HepG2 (cell line): ENCODE data around the gene CD96. TPM values are rescaled to one million over a fixed set of nuclear protein-coding genes. Genes with fewer than 3 reads are reported as not detected.
A peak's percentile ranks its signal among the peaks of the same experiment; 100 is the strongest.

ENCODE experiments used
- ATAC-seq: fragments of 200-7000 bp; cut with Tn5 transposase; 3 replicates; pipeline ENCODE4 v1.9.1; 2020; ENCODE audit warnings: mild to moderate bottlenecking, moderate library complexity
- BruUV-seq: library from RNA; stranded (reverse); fragments of 400-500 nt; replicated peaks from 2 replicates; lab custom pipeline; 2021; lab: Mats Ljungman, UMichigan
- CTCF ChIA-PET: fragments of 300-600 bp; formaldehyde crosslinking; extraction: SDS; loops from one replicate; lab custom pipeline; 2021; ENCODE audit warnings: low total read pairs, inconsistent platforms, low intra/inter-chr PET ratio; lab: Yijun Ruan, JAX
- POLR2A ChIA-PET: fragments of 350-600 bp; sonication (Branson Sonifier 250); formaldehyde crosslinking; loops from one replicate; lab custom pipeline; 2020; ENCODE audit warnings: antibody characterized with exemption, inconsistent platforms; lab: Yijun Ruan, JAX
- DNase-seq: peaks from one replicate; pipeline ENCODE4 v3.0.0-alpha.2; 2015; ENCODE audit warnings: low spot score
- FAIRE-seq: peaks from 3 replicates; lab custom pipeline; 2011; peaks lifted over from hg19 to GRCh38; lab: Jason Lieb, UNC
- H2AFZ ChIP-seq: one replicate; pipeline ENCODE4 v1.6.1; 2011; ENCODE audit warnings: low read length, inconsistent platforms
- H3K27ac ChIP-seq: fragments of 300-600 bp; 3 replicates; pipeline ENCODE4 v1.8.0; 2011; ENCODE audit warnings: mixed run types, mild to moderate bottlenecking, mixed read lengths, low read length, inconsistent platforms; ENCODE audit not compliant: insufficient read depth; ENCODE audit errors: extremely low read length
- H3K27me3 ChIP-seq, 2 experiments: fragments of 200-600 bp in 1 of 2; 2 replicates in 1 of 2; 3 replicates in 1 of 2; pipeline versions ENCODE4 v1.6.0 to v1.8.0; 2011; ENCODE audit warnings: low read length in 2 of 2, mild to moderate bottlenecking in 2 of 2, moderate library complexity in 2 of 2, inconsistent platforms in 1 of 2; ENCODE audit not compliant: insufficient read depth in 2 of 2, control insufficient read depth in 1 of 2
- H3K36me3 ChIP-seq, 2 experiments: fragments of 200-600 bp in 1 of 2; replicated peaks in 1 of 2; 2 replicates in 1 of 2; 3 replicates in 1 of 2; pipeline versions ENCODE4 v1.5.1 to v1.8.0; 2011; ENCODE audit warnings: low read length in 2 of 2, inconsistent platforms in 1 of 2; ENCODE audit not compliant: insufficient read depth in 2 of 2, control insufficient read depth in 1 of 2
- H3K4me1 ChIP-seq: 2 replicates; pipeline ENCODE4 v1.5.1; 2012; ENCODE audit warnings: low read length, inconsistent platforms; ENCODE audit not compliant: insufficient read depth
- H3K4me2 ChIP-seq: 2 replicates; pipeline ENCODE4 v1.6.0; 2011; ENCODE audit warnings: low read depth, low read length, inconsistent platforms
- H3K4me3 ChIP-seq, 3 experiments: fragments of 200-600 bp in 1 of 3; sonication (generic), shearing (Covaris generic) in 1 of 3; replicated peaks in 1 of 3; 2 replicates each; pipeline ENCODE4 v1.5.1; 2011 to 2016; ENCODE audit warnings: low read length in 3 of 3, inconsistent platforms in 2 of 3, low read depth in 2 of 3, mild to moderate bottlenecking in 2 of 3, control low read depth in 1 of 3, mixed read lengths in 1 of 3; ENCODE audit not compliant: insufficient read depth in 1 of 3
- H3K79me2 ChIP-seq: one replicate; pipeline ENCODE4 v1.6.1; 2011; ENCODE audit warnings: low read length, inconsistent platforms; ENCODE audit not compliant: insufficient read depth
- H3K9ac ChIP-seq: 2 replicates; pipeline ENCODE4 v1.6.0; 2011; ENCODE audit warnings: mild to moderate bottlenecking, low read depth, low read length, inconsistent platforms; ENCODE audit not compliant: insufficient read depth
- H3K9me3 ChIP-seq: 2 replicates; pipeline ENCODE4 v1.5.1; 2012; ENCODE audit warnings: mild to moderate bottlenecking, low read length
- H4K20me1 ChIP-seq: 2 replicates; pipeline ENCODE4 v1.6.0; 2011; ENCODE audit warnings: inconsistent platforms, mild to moderate bottlenecking, low read length, moderate library complexity; ENCODE audit not compliant: insufficient read depth
- CBFB ChIP-seq: sonication (generic); formaldehyde crosslinking; IDR thresholded peaks from 2 replicates; pipeline ENCODE4 v1.4.0; 2020; ENCODE audit warnings: missing genetic modification reagents
- CHD2 ChIP-seq: IDR thresholded peaks from 2 replicates; pipeline ENCODE4 v1.6.1; 2011; ENCODE audit warnings: low read depth, low read length, improper control_type of control experiment
- FOSL2 ChIP-seq: sonication (generic); formaldehyde crosslinking; IDR thresholded peaks from 2 replicates; pipeline ENCODE4 v1.4.0; 2020; ENCODE audit warnings: missing genetic modification reagents
- HIVEP1 ChIP-seq: sonication (generic); formaldehyde crosslinking; IDR thresholded peaks from 2 replicates; pipeline ENCODE4 v1.4.0; 2020; ENCODE audit warnings: mild to moderate bottlenecking, missing genetic modification reagents
- KDM5B ChIP-seq: sonication (generic); formaldehyde crosslinking; IDR thresholded peaks from 2 replicates; pipeline ENCODE4 v1.4.0; 2020; ENCODE audit warnings: missing genetic modification reagents, mild to moderate bottlenecking, borderline replicate concordance
- ZFP36 ChIP-seq: fragments of 150-350 bp; IDR thresholded peaks from 2 replicates; pipeline ENCODE4 v1.6.1; 2018; ENCODE audit warnings: borderline replicate concordance, low read length, low read depth; ENCODE audit not compliant: partially characterized antibody
- ZNF460 ChIP-seq: sonication (generic); formaldehyde crosslinking; IDR thresholded peaks from 2 replicates; pipeline ENCODE4 v1.5.1; 2020; ENCODE audit warnings: missing genetic modification reagents, mild to moderate bottlenecking, borderline replicate concordance
- ZNF547 ChIP-seq: sonication (generic); formaldehyde crosslinking; IDR thresholded peaks from 2 replicates; pipeline ENCODE4 v1.5.1; 2020; ENCODE audit warnings: mild to moderate bottlenecking, missing genetic modification reagents
- WGBS: methylation state at CpG from one replicate; pipeline ENCODE4 v1.1.6; 2017; ENCODE audit warnings: low lambda C conversion rate; 5-methylcytosine and 5-hydroxymethylcytosine counted together
- in situ Hi-C: cut with HindIII; loops from 2 replicates; pipeline ENCODE4 v1.10.0; 2017; ENCODE audit warnings: low pct_unique_long_range_greater_than_20kb; ENCODE audit not compliant: extremely low pct_ligation_motif_present
- intact Hi-C: fragments of 100-400 bp; cut with micrococcal nuclease; formaldehyde crosslinking; loops from one replicate; pipeline ENCODE4 v1.10.0; 2022; ENCODE audit not compliant: unreplicated experiment
- polyA plus RNA-seq, 8 experiments: library from polyadenylated mRNA; depleted of rRNA in 3 of 8; stranded (reverse) in 7 of 8; unstranded in 1 of 8; fragments of >200 nt; fragmentation: Illumina TruSeq in 4 of 8; extraction: Trizol in 4 of 8; gene quantifications; 2 replicates each; pipeline versions ENCODE4 v1.2.1 to v1.2.3, GENCODE V29; 2011 to 2016; ENCODE audit warnings: low read depth in 4 of 8, missing spikeins in 1 of 8, mixed read lengths in 1 of 8; ENCODE audit not compliant: insufficient read depth in 1 of 8
- total RNA-seq, 5 experiments: library from RNA; depleted of rRNA; stranded (reverse); fragments of >200 nt; fragmentation: Illumina TruSeq; extraction: Trizol; gene quantifications; 2 replicates each; pipeline ENCODE4 v1.2.3, GENCODE V29; 2016; ENCODE audit warnings: low read depth in 1 of 5
- TF ChIP-seq, protein P1 (sequence below): sonication (generic); formaldehyde crosslinking; IDR thresholded peaks from 2 replicates; pipeline ENCODE4 v1.9.0; 2021; ENCODE audit warnings: missing genetic modification reagents, mild to moderate bottlenecking, borderline replicate concordance
- TF ChIP-seq, protein P2 (sequence below): sonication (generic); IDR thresholded peaks from 2 replicates; pipeline ENCODE4 v1.6.1; 2016; ENCODE audit warnings: low read depth, borderline replicate concordance
- TF ChIP-seq, protein P3 (sequence below): fragments of 450-650 bp; IDR thresholded peaks from 2 replicates; pipeline ENCODE4 v1.6.1; 2017
- TF ChIP-seq, protein P4 (sequence below): sonication (generic); formaldehyde crosslinking; IDR thresholded peaks from 2 replicates; pipeline ENCODE4 v1.4.0; 2020; ENCODE audit warnings: missing genetic modification reagents
- TF ChIP-seq, protein P5 (sequence below): sonication (generic); formaldehyde crosslinking; IDR thresholded peaks from 2 replicates; pipeline ENCODE4 v1.5.0; 2020; ENCODE audit warnings: missing genetic modification reagents

Gene CD96
- total and polyA plus RNA-seq, 2 of the 13 experiments (the other 11 are each of a cell fraction or from before 2014, with no cell fraction given), result not detected

DNA sequence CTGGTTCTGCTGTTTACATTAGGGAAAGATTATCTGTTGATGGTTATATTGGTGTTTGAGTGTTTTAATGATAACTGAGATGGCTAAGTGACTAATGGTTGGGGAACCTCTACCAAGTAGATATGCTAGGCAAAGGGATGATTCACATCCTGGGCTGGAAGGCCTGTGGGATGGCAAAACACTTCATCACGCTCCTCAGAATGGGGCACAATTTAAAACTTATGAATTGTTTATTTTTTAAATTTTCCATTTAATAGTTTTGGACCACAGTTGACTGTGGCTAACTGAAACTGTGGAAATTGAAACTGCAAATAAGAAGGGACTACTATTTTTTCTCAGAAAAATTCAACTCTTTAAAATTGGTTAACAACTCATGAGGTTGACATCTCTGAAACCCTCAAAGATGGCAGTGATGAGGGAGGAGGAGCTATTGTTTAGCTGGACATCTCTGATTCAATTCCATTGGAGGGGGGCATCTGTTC, 153.7 kb downstream of the CD96 start:
- TF ChIP-seq ZNF460 (no peak), FOSL2 (peak; percentile 28; the same call in 1 of the 2 replicates), ZFP36 (no peak)
- TF ChIP-seq, all 625 proteins: peak for 1
- FAIRE-seq (no peak), DNase-seq (peak; percentile 15), ATAC-seq (no peak)
- no peak overlapping the region for H3K4me2 ChIP-seq
- ChIA-PET POLR2A (no interaction called here), CTCF (no interaction called here)
- in situ Hi-C loops, result no loop called here
- BruUV-seq, result no TSS peak
- no peaks in the 10 kb centered on the region for H4K20me1 ChIP-seq
- no peak overlapping the region for H3K27ac ChIP-seq
- no peak overlapping the region for H3K4me3 ChIP-seq
- H3K79me2 ChIP-seq, result no peaks in the 10 kb centered on the region
- 88% methylated on average over 1 of the region's 1 CpG for WGBS
- H3K4me1 ChIP-seq, result no peaks in the 10 kb centered on the region
- H3K27me3 ChIP-seq, result no peaks in the 10 kb centered on the region
- no peak overlapping the region for H3K9ac ChIP-seq
- H2AFZ ChIP-seq, result no peak overlapping the region
- H3K9me3 ChIP-seq, result no peaks in the 10 kb centered on the region
- H3K36me3 ChIP-seq, result no peaks in the 10 kb centered on the region
- intact Hi-C loops, result no loop called here

DNA sequence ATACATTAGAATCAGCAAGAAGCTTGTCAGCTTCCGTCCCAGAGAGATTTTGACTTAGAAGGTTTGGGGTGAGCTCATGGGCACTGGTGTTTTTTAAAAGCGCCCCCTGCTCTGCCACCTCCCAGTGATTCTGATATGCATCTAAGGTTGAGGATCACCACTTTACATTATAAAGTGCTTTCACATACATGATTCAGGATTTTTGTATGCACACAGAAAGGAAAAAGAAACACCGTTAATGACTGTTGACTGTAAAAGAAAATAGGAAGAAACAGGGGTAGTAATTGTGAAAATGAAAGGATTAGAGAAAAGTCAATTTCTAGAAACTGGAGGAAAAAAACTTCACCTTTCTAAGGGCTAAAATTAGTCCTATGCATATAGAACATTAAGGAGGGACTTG, 158.1 kb downstream of the CD96 start:
- Histone ChIP-seq H3K4me2 (no peak overlapping the region), H4K20me1 (no peaks in the 10 kb centered on the region), H3K79me2 (no peaks in the 10 kb centered on the region), H3K9me3 (no peaks in the 10 kb centered on the region), H3K27ac (no peak overlapping the region), H3K4me1 (peaks cover 8% of the 10 kb centered on the region; the same call in 1 of the 2 replicates), H3K36me3 (no peaks in the 10 kb centered on the region), H2AFZ (no peak overlapping the region), H3K4me3 (no peak overlapping the region), H3K9ac (no peak overlapping the region), H3K27me3 (no peaks in the 10 kb centered on the region)
- 46% methylated on average over 2 of the region's 3 CpGs for WGBS
- intact Hi-C loops, result no loop called here
- no peak for DNase-seq
- ChIA-PET POLR2A (no interaction called here), CTCF (no interaction called here)
- no peak for ATAC-seq
- no peak for FAIRE-seq
- BruUV-seq, result no TSS peak
- in situ Hi-C loops, result no loop called here
- TF ChIP-seq, protein P1, sequence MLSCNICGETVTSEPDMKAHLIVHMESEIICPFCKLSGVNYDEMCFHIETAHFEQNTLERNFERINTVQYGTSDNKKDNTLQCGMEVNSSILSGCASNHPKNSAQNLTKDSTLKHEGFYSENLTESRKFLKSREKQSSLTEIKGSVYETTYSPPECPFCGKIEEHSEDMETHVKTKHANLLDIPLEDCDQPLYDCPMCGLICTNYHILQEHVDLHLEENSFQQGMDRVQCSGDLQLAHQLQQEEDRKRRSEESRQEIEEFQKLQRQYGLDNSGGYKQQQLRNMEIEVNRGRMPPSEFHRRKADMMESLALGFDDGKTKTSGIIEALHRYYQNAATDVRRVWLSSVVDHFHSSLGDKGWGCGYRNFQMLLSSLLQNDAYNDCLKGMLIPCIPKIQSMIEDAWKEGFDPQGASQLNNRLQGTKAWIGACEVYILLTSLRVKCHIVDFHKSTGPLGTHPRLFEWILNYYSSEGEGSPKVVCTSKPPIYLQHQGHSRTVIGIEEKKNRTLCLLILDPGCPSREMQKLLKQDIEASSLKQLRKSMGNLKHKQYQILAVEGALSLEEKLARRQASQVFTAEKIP, result no peak
- TF ChIP-seq, protein P2, sequence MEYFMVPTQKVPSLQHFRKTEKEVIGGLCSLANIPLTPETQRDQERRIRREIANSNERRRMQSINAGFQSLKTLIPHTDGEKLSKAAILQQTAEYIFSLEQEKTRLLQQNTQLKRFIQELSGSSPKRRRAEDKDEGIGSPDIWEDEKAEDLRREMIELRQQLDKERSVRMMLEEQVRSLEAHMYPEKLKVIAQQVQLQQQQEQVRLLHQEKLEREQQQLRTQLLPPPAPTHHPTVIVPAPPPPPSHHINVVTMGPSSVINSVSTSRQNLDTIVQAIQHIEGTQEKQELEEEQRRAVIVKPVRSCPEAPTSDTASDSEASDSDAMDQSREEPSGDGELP, result no peak
- TF ChIP-seq, protein P3, sequence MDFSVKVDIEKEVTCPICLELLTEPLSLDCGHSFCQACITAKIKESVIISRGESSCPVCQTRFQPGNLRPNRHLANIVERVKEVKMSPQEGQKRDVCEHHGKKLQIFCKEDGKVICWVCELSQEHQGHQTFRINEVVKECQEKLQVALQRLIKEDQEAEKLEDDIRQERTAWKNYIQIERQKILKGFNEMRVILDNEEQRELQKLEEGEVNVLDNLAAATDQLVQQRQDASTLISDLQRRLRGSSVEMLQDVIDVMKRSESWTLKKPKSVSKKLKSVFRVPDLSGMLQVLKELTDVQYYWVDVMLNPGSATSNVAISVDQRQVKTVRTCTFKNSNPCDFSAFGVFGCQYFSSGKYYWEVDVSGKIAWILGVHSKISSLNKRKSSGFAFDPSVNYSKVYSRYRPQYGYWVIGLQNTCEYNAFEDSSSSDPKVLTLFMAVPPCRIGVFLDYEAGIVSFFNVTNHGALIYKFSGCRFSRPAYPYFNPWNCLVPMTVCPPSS, result no peak
- no peak for TF ChIP-seq ZNF547
- TF ChIP-seq CHD2, result no peak
- TF ChIP-seq, protein P4, sequence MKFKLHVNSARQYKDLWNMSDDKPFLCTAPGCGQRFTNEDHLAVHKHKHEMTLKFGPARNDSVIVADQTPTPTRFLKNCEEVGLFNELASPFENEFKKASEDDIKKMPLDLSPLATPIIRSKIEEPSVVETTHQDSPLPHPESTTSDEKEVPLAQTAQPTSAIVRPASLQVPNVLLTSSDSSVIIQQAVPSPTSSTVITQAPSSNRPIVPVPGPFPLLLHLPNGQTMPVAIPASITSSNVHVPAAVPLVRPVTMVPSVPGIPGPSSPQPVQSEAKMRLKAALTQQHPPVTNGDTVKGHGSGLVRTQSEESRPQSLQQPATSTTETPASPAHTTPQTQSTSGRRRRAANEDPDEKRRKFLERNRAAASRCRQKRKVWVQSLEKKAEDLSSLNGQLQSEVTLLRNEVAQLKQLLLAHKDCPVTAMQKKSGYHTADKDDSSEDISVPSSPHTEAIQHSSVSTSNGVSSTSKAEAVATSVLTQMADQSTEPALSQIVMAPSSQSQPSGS (CRISPR knock-in tag), result no peak
- no peak for TF ChIP-seq HIVEP1 (CRISPR knock-in tag)
- TF ChIP-seq CBFB (CRISPR knock-in tag), result no peak
- no peak for TF ChIP-seq KDM5B (CRISPR knock-in tag)
- TF ChIP-seq, protein P5, sequence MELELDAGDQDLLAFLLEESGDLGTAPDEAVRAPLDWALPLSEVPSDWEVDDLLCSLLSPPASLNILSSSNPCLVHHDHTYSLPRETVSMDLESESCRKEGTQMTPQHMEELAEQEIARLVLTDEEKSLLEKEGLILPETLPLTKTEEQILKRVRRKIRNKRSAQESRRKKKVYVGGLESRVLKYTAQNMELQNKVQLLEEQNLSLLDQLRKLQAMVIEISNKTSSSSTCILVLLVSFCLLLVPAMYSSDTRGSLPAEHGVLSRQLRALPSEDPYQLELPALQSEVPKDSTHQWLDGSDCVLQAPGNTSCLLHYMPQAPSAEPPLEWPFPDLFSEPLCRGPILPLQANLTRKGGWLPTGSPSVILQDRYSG (CRISPR knock-in tag), result no peak
